Nephron (organoid): ENCODE data around the gene SMAD7.
A peak's percentile ranks its signal among the peaks of the same experiment; 100 is the strongest.

Experiments used
- H3K27ac Mint-ChIP-seq, 3 experiments: 2 replicates each; pipeline ENCODE4 v1.8.0; 2020; ENCODE audit warnings: mixed read lengths in 3 of 3, mild to moderate bottlenecking in 2 of 3, moderate library complexity in 1 of 3
- H3K27me3 Mint-ChIP-seq: 2 replicates; pipeline ENCODE4 v1.8.0; 2021; ENCODE audit warnings: low read depth, mild to moderate bottlenecking, moderate library complexity, mixed read lengths
- H3K36me3 Mint-ChIP-seq: 2 replicates; pipeline ENCODE4 v1.8.0; 2020; ENCODE audit warnings: low read depth, mixed read lengths
- H3K4me1 Mint-ChIP-seq: 2 replicates; pipeline ENCODE4 v1.8.0; 2020; ENCODE audit warnings: mixed read lengths
- H3K4me3 Mint-ChIP-seq, 3 experiments: 2 replicates each; pipeline ENCODE4 v1.8.0; 2020; ENCODE audit warnings: mild to moderate bottlenecking in 3 of 3, mixed read lengths in 3 of 3, moderate library complexity in 2 of 3
- H3K9me3 Mint-ChIP-seq: 2 replicates; pipeline ENCODE4 v1.8.0; 2020; ENCODE audit warnings: mixed read lengths
- TF ChIP-seq, protein P1 (sequence below), 3 experiments: fragments of 200-600 bp; sonication (generic); IDR thresholded peaks; one replicate each; pipeline ENCODE4 v1.5.0; 2021; ENCODE audit warnings: antibody characterized with exemption in 3 of 3; ENCODE audit not compliant: unreplicated experiment in 3 of 3

Gene SMAD7

DNA sequence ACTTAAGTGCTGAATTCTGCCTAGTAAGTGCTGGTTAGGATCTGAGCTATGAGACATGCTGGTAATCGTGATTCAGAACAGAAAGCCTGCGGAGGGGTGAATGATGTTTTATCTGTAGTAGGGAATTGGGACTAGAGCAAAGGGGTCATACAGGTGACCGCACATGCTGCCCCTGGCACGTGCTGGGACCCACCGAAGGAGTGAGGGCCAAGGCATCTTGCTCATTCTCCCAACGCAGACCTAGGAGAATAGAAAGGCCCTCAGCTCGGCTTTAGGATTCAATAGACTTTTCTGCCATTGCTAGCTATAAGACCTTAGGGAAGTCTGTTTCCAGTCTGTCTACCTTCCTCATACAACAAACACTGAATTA, 8.8 kb upstream of the SMAD7 start:
- Mint-ChIP-seq H3K27me3 (peaks cover 24% of the 10 kb centered on the region), H3K4me1 (peaks cover 47% of the 10 kb centered on the region), H3K27ac (no peak overlapping the region), H3K9me3 (no peaks in the 10 kb centered on the region), H3K36me3 (no peaks in the 10 kb centered on the region), H3K4me3 (no peak overlapping the region)
- TF ChIP-seq, protein P1, sequence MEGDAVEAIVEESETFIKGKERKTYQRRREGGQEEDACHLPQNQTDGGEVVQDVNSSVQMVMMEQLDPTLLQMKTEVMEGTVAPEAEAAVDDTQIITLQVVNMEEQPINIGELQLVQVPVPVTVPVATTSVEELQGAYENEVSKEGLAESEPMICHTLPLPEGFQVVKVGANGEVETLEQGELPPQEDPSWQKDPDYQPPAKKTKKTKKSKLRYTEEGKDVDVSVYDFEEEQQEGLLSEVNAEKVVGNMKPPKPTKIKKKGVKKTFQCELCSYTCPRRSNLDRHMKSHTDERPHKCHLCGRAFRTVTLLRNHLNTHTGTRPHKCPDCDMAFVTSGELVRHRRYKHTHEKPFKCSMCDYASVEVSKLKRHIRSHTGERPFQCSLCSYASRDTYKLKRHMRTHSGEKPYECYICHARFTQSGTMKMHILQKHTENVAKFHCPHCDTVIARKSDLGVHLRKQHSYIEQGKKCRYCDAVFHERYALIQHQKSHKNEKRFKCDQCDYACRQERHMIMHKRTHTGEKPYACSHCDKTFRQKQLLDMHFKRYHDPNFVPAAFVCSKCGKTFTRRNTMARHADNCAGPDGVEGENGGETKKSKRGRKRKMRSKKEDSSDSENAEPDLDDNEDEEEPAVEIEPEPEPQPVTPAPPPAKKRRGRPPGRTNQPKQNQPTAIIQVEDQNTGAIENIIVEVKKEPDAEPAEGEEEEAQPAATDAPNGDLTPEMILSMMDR (IDR thresholded peaks at IDR 0.05; ENCODE audit: unreplicated experiment in 3 of 3) = no peak

DNA sequence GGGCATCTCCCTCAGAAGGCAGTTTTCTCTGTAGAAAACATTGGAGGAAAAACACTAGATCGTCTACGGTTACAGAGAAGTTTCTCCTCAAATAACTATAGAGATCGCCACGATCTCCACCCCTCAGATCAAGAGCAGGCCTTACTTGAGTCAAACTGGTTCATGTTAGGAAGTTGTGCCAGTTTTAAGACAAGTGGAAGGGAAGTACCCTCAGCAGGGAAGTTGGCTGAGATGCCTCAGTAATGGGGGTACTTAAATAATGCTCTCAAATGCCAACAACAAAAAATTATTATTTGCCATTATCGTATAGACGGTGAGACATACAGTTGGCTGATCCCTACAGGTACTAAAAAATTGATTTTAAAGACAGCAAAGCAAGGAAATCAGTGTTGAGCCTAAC, 8.2 kb upstream of the SMAD7 start:
- Mint-ChIP-seq H3K4me3 (no peak overlapping the region), H3K9me3 (no peaks in the 10 kb centered on the region), H3K27ac (no peak overlapping the region), H3K27me3 (peaks cover 24% of the 10 kb centered on the region), H3K4me1 (peaks cover 48% of the 10 kb centered on the region), H3K36me3 (no peaks in the 10 kb centered on the region)
- TF ChIP-seq, protein P1 (IDR thresholded peaks at IDR 0.05; ENCODE audit: unreplicated experiment in 3 of 3) = no peak

DNA sequence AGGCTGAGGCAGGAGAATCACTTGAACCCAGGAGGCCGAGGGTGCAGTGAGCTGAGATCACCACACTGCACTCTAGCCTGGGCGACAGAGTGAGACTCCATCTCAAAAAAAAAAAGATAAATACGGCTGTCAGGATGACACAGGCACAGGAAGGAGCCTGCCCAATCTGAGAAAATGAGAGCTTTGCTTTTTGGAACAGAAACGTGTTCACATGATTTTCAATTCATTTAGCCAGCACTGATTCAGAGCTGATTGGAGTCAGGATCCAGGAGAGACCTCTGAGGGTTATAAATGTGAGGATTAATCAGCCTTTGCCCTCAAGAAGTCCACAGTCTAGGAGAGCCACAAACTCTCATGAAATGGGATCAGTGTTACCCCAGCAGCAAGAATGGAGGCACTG, 6.9 kb upstream of the SMAD7 start:
- no peak overlapping the region for H3K27ac Mint-ChIP-seq
- H3K27me3 Mint-ChIP-seq = peaks cover 21% of the 10 kb centered on the region
- H3K9me3 Mint-ChIP-seq = no peaks in the 10 kb centered on the region
- TF ChIP-seq, protein P1 (IDR thresholded peaks at IDR 0.05; ENCODE audit: unreplicated experiment in 3 of 3) = no peak
- peaks cover 36% of the 10 kb centered on the region for H3K4me1 Mint-ChIP-seq
- H3K36me3 Mint-ChIP-seq = no peaks in the 10 kb centered on the region
- H3K4me3 Mint-ChIP-seq = no peak overlapping the region

DNA sequence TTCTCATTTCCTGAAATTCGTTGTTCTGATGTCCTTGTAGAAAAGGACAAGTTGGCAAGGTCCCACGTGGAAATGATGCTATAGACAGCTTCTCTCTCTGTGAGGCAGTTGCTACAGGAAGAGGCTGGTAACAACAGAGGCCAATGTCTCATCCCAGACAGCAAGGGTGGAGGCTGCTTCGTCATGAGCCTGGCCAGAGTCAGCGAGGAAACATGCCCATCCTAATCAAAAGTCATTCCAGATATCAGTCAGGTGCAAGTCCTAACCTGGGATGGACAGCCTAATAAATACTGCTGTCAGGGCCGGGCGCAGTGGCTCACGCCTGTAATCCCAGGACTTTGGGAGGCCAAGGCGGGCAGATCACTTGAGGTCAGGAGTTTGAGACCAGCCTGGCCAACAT, 6.4 kb upstream of the SMAD7 start:
- Mint-ChIP-seq H3K36me3 (no peaks in the 10 kb centered on the region), H3K4me3 (no peak overlapping the region), H3K4me1 (peaks cover 31% of the 10 kb centered on the region), H3K9me3 (no peaks in the 10 kb centered on the region), H3K27me3 (peaks cover 16% of the 10 kb centered on the region), H3K27ac (no peak overlapping the region)
- TF ChIP-seq, protein P1 (IDR thresholded peaks at IDR 0.05; ENCODE audit: unreplicated experiment in 3 of 3) = no peak

DNA sequence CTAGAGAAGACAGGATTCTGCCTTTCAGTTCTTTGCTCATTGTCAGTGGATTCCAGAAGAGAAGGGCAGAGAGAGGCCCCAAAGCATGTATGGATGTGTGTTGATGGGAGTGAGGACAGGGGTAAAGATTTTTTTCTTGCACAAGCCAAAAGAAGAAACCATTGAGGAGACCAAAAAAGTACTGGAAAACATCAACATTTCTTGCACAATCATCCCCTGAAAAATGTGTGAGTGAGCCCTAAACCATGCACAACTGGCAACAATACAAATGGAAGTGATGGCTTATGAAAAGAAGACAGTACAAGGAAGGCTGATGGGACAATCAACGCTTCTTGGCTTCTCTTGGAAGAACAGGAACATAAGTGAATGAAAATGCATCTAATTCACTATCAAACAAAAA, 5.6 kb upstream of the SMAD7 start:
- H3K4me3 Mint-ChIP-seq = no peak overlapping the region
- peaks cover 14% of the 10 kb centered on the region for H3K27me3 Mint-ChIP-seq
- TF ChIP-seq, protein P1 (IDR thresholded peaks at IDR 0.05; ENCODE audit: unreplicated experiment in 3 of 3) = no peak
- H3K9me3 Mint-ChIP-seq = no peaks in the 10 kb centered on the region
- H3K27ac Mint-ChIP-seq = peak overlapping the region; percentile 43 to 63 (median 50)
- H3K4me1 Mint-ChIP-seq = peaks cover 31% of the 10 kb centered on the region
- no peaks in the 10 kb centered on the region for H3K36me3 Mint-ChIP-seq

DNA sequence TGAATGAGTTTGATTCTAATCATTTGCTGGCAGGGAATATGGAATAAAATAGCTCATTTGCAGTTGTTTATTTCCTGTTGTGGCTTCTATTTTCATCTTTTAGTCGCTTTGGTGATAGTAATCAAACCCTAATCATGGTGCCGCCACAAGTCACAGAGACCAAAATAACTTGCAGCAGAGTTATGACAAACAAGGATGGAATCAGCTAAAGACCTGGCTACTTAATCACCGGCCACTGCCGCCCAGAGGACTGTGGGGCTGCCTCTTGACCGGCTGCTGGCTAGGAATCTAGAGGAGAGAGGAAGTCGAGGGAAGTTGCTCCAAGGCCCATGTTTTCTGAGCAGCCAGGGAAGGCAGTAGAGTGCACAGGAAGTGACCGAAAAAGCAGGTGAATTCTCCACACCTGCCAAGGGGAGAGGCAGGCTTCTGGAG, 5.1 kb upstream of the SMAD7 start:
- Mint-ChIP-seq H3K36me3 (peaks cover 2% of the 10 kb centered on the region), H3K4me1 (peaks cover 31% of the 10 kb centered on the region), H3K4me3 (peak overlapping the region in 1 of 3 experiments; percentile 0), H3K27ac (peak overlapping the region; percentile 43 to 63 (median 50)), H3K27me3 (peaks cover 14% of the 10 kb centered on the region), H3K9me3 (no peaks in the 10 kb centered on the region)
- TF ChIP-seq, protein P1 (IDR thresholded peaks at IDR 0.05; ENCODE audit: unreplicated experiment in 3 of 3) = no peak
